HG02571 (cell line): Measurements from ENCODE around the gene SETD2.
"Not testable (repeated sequence)": the region's sequence is repeated elsewhere in the genome, so short reads cannot be mapped to it uniquely, and the experiment has no call there.

ENCODE experiments used
- ATAC-seq: cut with Tn5 transposase; IDR thresholded peaks from one replicate; pipeline ENCODE4 v1.9.1; 2021; ENCODE audit warnings: mild to moderate bottlenecking, moderate library complexity; ENCODE audit not compliant: unreplicated experiment

The SETD2 gene

GRCh38 chr3:47042231-47042791, 121.6 kb downstream of the SETD2 start:
- ATAC-seq: no peak

- no peak for ATAC-seq
Measured at GRCh38 chr3:47041114-47041513, 122.8 kb downstream of the SETD2 start.

GRCh38 chr3:47037302-47037701, 126.6 kb downstream of the SETD2 start:
- ATAC-seq: not testable (repeated sequence)

GRCh38 chr3:47036145-47036544, 127.8 kb downstream of the SETD2 start:
- no peak for ATAC-seq

GRCh38 chr3:47035645-47036044, 128.3 kb downstream of the SETD2 start:
- no peak for ATAC-seq

- no peak for ATAC-seq
Measured at GRCh38 chr3:47034868-47035489, 128.9 kb downstream of the SETD2 start.

GRCh38 chr3:47031041-47031440, 132.9 kb downstream of the SETD2 start:
- not testable (repeated sequence) for ATAC-seq

- ATAC-seq: no peak
Measured at GRCh38 chr3:47028667-47029066, 135.2 kb downstream of the SETD2 start.

GRCh38 chr3:47028146-47028545, 135.8 kb downstream of the SETD2 start:
- no peak for ATAC-seq

GRCh38 chr3:47026432-47026831, 137.5 kb downstream of the SETD2 start:
- ATAC-seq: not testable (repeated sequence)

GRCh38 chr3:47024932-47025331, 139.0 kb downstream of the SETD2 start:
- no peak for ATAC-seq

- no peak for ATAC-seq
Measured at GRCh38 chr3:47022641-47023071, 141.3 kb downstream of the SETD2 start.

GRCh38 chr3:47020311-47020710, 143.6 kb downstream of the SETD2 start:
- ATAC-seq: no peak

GRCh38 chr3:47019201-47019600, 144.7 kb downstream of the SETD2 start:
- ATAC-seq: no peak

GRCh38 chr3:47018269-47018611, 145.7 kb downstream of the SETD2 start:
- ATAC-seq: no peak

GRCh38 chr3:47017504-47018268, 146.2 kb downstream of the SETD2 start:
- no peak for ATAC-seq

GRCh38 chr3:47016934-47017435, 146.9 kb downstream of the SETD2 start:
- ATAC-seq: no peak

GRCh38 chr3:47016086-47016933, 147.6 kb downstream of the SETD2 start:
- ATAC-seq: no peak

- no peak for ATAC-seq
Measured at GRCh38 chr3:47015151-47015550, 148.8 kb downstream of the SETD2 start.

- no peak for ATAC-seq
Measured at GRCh38 chr3:47014036-47014435, 149.9 kb downstream of the SETD2 start.

GRCh38 chr3:47013231-47013630, 150.7 kb downstream of the SETD2 start:
- ATAC-seq: no peak
